ENCODE measurements around the gene REV3L.

DNA sequence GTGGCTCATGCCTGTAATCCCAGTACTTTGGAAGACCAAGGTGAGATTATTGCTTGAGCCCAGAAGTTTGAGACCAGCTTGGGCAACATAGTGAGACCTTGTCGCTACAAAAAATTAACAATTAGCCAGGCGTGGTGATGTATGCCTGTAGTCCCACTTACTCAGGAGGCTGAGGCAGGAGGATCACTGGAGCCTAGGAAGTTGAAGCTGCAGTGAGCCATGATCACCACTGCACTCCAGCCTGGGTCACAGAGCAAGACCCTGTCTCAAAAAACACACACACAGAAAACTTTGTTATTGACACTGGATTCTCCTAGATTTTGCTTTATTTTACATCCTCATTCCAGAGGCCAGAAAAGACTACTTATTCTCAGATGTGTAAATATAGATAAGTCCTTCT lies 9.5 kb upstream of the REV3L start:
- TF ChIP-seq, protein P1, sequence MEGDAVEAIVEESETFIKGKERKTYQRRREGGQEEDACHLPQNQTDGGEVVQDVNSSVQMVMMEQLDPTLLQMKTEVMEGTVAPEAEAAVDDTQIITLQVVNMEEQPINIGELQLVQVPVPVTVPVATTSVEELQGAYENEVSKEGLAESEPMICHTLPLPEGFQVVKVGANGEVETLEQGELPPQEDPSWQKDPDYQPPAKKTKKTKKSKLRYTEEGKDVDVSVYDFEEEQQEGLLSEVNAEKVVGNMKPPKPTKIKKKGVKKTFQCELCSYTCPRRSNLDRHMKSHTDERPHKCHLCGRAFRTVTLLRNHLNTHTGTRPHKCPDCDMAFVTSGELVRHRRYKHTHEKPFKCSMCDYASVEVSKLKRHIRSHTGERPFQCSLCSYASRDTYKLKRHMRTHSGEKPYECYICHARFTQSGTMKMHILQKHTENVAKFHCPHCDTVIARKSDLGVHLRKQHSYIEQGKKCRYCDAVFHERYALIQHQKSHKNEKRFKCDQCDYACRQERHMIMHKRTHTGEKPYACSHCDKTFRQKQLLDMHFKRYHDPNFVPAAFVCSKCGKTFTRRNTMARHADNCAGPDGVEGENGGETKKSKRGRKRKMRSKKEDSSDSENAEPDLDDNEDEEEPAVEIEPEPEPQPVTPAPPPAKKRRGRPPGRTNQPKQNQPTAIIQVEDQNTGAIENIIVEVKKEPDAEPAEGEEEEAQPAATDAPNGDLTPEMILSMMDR (IDR thresholded peaks at IDR 0.05; ENCODE audit: insufficient read depth, low read length) = no peak
- TF ChIP-seq POLR2AphosphoS5 (IDR thresholded peaks at IDR 0.05; ENCODE audit: low read depth) (no peak), GABPA (IDR thresholded peaks at IDR 0.05; ENCODE audit: low read depth) (no peak)
- TF ChIP-seq, protein P2, sequence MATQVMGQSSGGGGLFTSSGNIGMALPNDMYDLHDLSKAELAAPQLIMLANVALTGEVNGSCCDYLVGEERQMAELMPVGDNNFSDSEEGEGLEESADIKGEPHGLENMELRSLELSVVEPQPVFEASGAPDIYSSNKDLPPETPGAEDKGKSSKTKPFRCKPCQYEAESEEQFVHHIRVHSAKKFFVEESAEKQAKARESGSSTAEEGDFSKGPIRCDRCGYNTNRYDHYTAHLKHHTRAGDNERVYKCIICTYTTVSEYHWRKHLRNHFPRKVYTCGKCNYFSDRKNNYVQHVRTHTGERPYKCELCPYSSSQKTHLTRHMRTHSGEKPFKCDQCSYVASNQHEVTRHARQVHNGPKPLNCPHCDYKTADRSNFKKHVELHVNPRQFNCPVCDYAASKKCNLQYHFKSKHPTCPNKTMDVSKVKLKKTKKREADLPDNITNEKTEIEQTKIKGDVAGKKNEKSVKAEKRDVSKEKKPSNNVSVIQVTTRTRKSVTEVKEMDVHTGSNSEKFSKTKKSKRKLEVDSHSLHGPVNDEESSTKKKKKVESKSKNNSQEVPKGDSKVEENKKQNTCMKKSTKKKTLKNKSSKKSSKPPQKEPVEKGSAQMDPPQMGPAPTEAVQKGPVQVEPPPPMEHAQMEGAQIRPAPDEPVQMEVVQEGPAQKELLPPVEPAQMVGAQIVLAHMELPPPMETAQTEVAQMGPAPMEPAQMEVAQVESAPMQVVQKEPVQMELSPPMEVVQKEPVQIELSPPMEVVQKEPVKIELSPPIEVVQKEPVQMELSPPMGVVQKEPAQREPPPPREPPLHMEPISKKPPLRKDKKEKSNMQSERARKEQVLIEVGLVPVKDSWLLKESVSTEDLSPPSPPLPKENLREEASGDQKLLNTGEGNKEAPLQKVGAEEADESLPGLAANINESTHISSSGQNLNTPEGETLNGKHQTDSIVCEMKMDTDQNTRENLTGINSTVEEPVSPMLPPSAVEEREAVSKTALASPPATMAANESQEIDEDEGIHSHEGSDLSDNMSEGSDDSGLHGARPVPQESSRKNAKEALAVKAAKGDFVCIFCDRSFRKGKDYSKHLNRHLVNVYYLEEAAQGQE (IDR thresholded peaks at IDR 0.05; ENCODE audit: insufficient replicate concordance, low read depth) = no peak

Measured in HL-60 (cell line).